GM18507 (cell line): ENCODE measurements around the gene EIF4H.
"Not testable (repeated sequence)": the region's sequence is repeated elsewhere in the genome, so short reads cannot be mapped to it uniquely, and the experiment has no call there.

Source experiments
- DNase-seq: peaks from one replicate; pipeline ENCODE4 v3.0.0; 2011; ENCODE audit warnings: low read depth; ENCODE audit not compliant: insufficient read length; ENCODE audit errors: extremely low spot score
- FAIRE-seq: peaks from 2 replicates; lab custom pipeline; 2011; peaks lifted over from hg19 to GRCh38; lab: Jason Lieb, UNC

EIF4H gene

GRCh38 chr7:74173866-74174605, at the start of gene EIF4H:
Gene EIF4H, plus strand, starts transcription at chr7:74174356. Its CDS starts 28 bp downstream, at chr7:74174384.
- FAIRE-seq (peak; percentile 90), DNase-seq (peak; percentile 93)

- FAIRE-seq (no peak), DNase-seq (no peak)
These were observed 47.8 kb upstream of the EIF4H start for GRCh38 chr7:74126220-74126880.

DNA sequence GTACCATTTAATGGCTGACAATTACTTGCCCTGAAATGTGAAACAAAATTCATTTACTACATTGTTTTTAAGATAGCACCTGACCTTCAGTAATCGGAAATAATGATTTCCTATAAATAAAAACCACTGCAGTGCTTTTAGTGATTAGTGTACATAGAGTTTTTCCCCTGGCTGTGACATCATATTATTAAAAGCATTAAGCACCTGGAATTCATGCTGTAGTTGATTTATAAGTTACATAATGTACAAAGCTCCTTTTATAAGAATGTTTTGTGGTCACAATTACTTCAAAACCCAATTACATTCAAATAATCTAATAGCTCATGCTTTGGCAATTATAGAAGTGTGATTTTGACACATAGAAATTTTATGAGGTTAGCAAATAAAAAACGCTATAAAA, 44.3 kb upstream of the EIF4H start:
- DNase-seq: no peak
- FAIRE-seq: no peak

DNA sequence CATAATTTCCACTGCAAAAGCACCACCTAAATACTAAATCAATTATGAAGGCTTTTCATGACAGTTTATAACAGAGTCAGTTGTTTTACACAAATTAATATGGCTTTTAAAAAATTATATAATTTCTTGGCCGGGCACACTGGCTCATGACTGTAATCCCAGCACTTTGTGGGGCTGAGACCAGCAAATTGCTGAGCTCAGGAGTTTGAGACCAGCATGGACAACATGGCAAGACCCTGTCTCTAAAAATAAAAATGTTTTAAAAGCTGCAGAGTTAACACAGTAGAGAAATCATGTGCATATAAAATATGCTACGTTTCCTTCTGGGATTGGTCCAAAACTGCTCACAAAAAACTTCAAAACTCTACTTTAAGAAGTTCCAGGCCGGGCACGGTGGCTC, 43.6 kb upstream of the EIF4H start:
- DNase-seq (no peak), FAIRE-seq (no peak)

DNA sequence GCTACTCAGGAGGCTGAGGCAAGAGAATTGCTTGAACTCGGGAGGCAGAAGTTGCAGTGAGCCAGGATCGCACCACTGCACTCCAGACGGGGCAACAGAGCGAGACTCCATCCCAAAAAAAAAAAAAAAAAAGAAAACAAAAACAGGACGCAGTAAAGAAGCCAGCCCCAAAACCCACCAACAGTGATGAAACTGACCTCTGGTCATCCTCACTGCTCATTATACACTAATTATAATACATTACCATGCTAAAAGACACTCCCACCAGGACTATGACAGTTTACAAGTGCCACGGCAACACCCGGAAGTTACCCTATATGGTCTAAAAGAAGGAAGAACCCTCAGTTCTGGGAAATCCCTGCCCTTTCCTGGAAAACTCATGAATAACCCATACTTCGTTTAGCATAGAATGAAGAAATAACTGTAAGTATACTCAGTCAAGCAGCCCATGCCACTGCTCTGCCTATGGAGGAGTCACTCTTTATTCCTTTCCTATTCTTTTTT, 40.0 kb upstream of the EIF4H start:
- FAIRE-seq (no peak), DNase-seq (no peak)

- no peak for DNase-seq
- FAIRE-seq: peak; percentile 64
These were observed 35.8 kb upstream of the EIF4H start for GRCh38 chr7:74138334-74138867.

GRCh38 chr7:74138945-74139843, 35.0 kb upstream of the EIF4H start:
- no peak for DNase-seq

DNA sequence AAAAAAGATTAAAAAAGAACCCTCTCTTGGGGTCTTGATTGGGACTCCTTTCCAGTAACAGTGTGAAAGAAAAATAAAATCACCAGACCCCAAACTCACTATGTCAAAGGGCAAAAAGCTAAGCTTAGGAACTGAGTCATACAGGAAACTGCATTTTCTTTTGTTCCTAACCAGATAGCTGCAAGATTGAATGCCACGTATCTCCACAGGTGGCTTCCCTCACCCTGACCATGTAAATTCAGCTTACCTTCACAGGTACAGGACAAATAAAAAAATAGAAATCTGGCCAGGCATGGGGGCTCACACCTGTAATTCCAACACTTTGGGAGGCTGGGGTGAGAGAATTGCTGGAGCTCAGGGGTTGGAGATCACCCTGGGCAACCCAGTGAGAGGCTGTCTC, 32.5 kb upstream of the EIF4H start:
- DNase-seq (no peak), FAIRE-seq (no peak)

More at GRCh38 chr7:74138945-74139843, 35.0 kb upstream of the EIF4H start:
- no peak for FAIRE-seq

DNA sequence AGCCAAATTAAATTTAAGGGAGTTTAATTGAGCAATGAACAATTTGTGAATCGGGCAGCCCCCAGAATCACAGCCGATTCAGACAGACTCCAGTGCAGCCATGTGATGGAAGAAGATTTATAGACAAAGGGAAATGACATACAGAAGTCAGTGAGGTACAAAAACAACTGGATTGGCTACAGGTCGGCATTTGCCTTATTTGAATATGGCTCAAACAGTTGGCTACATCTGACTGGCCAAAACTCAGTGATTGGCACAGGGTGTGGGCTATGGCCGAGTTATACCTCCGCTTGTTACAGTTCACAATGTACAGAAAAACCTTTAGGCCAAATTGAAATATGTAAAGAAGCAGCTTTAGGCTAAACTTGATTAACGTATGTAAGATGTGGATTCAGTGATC, 30.8 kb upstream of the EIF4H start:
- FAIRE-seq: no peak
- no peak for DNase-seq

GRCh38 chr7:74148491-74148890, 25.7 kb upstream of the EIF4H start:
- no peak for DNase-seq
- FAIRE-seq: no peak

DNA sequence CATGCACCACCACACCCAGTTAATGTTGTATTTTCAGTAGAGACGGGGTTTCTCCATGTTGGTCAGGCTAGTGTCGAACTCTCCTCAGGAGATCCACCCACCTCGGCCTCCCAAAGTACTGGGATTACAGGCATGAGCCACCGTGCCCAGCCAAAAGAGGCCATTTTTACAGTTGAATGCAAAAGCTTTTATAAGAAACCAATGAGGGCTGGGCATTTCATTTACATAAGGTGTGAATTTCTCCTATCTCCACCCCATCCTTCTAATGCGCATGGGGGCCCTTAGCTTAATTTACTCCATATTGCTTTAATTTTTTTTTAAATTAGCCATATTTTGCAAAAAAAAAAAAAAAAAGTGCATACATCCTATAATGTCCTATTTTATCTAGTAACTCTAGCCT, 25.1 kb upstream of the EIF4H start:
- DNase-seq (no peak), FAIRE-seq (no peak)

DNA sequence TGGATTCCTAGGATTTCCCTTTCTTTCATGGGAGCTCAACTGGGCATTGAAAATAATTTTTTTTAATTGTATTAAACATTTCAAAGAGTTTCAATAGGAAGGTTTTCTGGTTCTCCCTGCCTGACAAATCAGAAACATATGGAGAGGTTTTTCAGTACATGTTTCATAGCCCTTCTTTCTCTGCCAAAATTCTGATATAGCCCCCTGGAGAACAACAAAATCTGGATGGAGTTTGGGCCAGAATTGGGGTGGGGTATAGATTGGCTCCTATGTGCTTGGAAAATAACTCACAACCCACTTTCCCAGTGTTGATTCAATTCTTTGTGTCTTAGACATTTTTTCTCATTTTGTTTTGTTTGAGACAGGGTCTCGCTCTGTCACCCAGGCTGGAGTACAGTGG, 24.6 kb upstream of the EIF4H start:
- FAIRE-seq: no peak

DNA sequence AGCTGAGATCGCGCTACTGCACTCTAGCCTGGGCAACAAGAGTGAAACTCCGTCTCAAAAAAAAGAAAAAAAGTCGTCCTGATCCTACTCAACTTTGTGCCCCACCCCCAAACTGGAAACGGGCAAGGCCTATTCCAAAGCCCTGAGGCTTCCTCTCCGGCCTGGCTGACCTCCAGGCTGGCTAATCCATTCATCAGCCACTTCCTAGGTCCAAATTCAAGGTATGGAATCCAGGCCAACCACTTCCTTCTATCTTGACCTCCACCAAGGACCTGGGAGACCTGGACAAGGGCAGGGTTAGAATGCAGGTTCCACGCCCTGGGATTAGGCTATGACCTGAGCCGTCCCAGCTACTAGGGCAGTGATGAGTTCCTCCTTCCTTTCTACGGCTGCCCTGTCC, 20.4 kb upstream of the EIF4H start:
- no peak for FAIRE-seq
- no peak for DNase-seq

More for the DNA sequence above, 24.6 kb upstream of the EIF4H start:
- no peak for DNase-seq

DNA sequence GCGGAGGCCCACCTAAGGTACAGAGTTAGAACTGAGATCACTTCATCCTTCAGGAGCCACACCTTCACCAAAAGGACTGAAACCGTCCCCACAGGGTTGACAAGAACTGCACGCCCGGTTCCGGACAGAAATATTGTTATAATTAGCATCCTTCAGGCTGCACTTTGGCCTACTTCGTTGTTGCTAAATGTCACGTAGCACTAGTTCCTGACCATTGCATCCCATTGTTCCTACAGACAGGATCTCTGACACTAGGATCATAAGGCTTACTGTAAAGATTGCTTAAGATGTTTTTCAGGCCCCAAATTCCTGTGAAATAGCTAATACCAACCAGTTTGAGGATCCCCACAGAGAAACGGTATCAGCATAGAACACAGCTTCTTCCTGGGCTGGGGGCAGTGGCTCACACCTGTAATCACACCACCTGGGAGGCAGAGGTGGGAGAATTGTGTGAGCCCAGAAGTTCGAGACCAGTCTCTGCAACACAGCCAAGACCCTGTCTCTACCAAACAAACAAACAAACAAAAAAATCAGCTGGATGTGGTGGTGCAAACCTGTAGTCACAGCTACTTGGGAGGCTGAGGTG, 18.3 kb upstream of the EIF4H start:
- FAIRE-seq: no peak
- no peak for DNase-seq

- no peak for DNase-seq
- FAIRE-seq: no peak
These were observed 16.6 kb upstream of the EIF4H start for GRCh38 chr7:74157605-74158004.

DNA sequence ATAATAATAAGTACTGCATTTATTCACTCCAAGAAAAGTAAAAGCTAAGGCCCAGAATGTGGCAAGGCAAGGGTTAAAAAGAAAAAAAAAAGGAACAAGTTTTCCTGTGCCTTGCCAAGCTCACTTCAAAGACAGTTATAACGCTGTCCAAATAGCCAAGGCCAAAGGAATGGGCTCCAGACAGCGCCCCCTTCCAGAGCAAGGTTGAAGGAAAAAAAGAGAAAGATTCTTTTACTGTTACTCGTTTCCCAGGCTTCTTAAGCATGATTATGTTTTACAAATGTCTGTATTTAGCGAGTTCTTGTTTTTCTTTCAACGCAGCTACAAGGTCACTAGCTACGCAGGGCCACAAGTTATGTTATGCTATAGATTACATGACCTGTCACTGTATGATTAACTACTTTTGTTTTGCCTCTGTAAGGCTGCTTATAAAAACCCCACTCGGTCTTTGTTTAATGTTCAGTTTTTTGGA, 9.1 kb upstream of the EIF4H start:
- no peak for DNase-seq
- no peak for FAIRE-seq

- no peak for FAIRE-seq
- no peak for DNase-seq
These were observed 8.1 kb upstream of the EIF4H start for GRCh38 chr7:74165867-74166593.

- DNase-seq, FAIRE-seq: not testable (repeated sequence)
These were observed 6.8 kb upstream of the EIF4H start for GRCh38 chr7:74167324-74167723.

GRCh38 chr7:74173074-74173473, 1.1 kb upstream of the EIF4H start:
- FAIRE-seq (no peak), DNase-seq (no peak)
